ENCODE results near the gene PKD2.

Gene PKD2

DNA sequence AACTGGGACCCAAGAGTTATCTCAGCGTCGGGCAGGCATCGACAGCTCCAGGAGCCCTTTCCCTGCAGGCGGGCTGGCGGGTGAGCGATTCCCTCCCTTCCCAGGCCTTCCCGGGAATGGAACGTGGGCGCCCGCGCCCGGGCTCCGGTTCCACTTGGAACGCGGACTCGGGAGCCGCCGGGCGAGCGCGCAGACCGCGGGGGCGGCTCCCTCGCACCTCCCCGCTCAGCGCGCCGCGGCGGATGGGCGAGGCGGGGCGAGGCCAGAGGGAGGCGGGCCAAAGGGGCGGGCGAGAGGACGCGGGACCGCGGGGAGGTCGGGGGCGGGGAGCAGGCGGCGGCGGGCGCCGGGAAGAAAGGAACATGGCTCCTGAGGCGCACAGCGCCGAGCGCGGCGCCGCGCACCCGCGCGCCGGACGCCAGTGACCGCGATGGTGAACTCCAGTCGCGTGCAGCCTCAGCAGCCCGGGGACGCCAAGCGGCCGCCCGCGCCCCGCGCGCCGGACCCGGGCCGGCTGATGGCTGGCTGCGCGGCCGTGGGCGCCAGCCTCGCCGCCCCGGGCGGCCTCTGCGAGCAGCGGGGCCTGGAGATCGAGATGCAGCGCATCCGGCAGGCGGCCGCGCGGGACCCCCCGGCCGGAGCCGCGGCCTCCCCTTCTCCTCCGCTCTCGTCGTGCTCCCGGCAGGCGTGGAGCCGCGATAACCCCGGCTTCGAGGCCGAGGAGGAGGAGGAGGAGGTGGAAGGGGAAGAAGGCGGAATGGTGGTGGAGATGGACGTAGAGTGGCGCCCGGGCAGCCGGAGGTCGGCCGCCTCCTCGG lies at the start of gene PKD2:
Gene PKD2, plus strand, starts transcription at position 332 of the 818 bp plus-strand sequence. Its CDS starts 99 bp downstream, at position 431.
- DNase-seq, result peak; percentile 81 to 86 (median 85)

DNA sequence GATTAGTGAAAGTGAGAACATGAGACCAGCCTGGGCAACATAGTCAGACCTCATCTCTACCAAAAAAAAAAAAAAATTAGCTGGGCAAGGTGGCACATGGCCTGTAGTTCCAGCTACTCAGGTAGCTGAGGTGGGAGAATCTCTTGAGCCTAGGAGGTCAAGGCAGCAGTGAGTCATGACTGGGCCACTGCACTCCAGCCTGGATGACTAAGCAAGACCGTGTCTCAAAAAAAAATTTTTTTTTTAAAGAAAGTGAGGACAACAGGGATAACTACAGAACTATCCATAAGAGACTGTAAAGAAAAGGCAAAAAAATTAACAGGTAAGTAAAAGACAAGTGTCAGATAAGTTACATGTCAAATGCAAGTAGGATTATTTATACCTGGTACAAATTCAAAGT lies 45.4 kb upstream of the PKD2 start:
- no peak for DNase-seq

DNA sequence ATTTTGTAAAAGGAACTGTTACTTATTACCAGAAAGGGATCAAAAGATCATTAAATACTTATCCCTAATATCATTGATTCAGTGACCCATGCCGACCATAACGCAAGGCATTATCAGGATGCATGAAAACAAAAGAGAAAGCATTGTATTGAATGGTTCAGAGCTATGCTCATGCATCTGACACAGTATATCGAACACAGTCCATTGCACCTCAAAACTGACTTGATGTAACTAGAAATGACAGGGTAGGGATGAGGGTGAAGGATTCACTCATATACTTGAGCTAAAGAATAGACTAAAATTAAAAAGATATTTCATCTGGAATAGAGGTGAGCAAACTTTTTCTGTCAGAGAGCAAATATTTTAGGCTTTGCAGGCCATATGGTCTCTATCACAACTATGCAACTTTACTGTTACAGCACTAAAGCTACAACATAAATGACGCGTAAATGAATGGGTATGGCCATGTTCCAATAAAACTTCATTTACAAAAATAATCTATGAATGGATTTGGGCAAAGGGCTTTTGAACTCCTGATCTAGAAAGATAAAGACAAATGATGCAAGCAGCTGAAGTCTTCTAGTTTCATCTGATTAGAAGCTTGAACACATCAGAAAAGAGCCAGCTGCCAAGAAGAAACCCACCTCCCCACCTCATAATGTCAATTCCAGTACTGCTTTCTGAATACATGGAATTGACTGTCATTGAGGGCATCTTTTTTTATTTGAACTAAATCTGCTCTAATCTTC lies 44.9 kb upstream of the PKD2 start:
- no peak for DNase-seq

DNA sequence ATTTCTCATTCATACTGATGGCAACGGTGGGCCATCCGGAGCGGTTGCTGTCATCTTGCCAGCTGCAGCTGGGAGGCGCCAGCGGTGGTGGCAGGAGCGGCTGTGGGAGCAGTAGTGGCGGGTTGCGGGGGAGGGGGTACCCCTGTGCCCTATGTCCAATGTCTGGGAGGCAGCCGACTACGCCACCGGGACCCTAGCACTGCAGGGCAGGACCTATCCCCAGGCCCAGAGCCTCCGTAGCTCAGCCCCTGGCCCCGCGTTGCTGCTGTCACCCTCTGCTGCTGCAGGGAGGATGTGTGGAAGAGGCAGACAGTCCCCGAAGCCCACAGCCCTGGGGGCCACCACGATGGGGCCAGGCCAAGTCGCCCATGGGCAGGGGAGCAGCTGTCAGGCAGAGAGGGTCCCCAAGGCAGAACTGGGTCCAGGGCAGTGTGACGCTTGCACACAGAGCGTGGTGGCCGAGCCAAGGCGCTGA lies 41.9 kb upstream of the PKD2 start:
- no peak for DNase-seq

DNA sequence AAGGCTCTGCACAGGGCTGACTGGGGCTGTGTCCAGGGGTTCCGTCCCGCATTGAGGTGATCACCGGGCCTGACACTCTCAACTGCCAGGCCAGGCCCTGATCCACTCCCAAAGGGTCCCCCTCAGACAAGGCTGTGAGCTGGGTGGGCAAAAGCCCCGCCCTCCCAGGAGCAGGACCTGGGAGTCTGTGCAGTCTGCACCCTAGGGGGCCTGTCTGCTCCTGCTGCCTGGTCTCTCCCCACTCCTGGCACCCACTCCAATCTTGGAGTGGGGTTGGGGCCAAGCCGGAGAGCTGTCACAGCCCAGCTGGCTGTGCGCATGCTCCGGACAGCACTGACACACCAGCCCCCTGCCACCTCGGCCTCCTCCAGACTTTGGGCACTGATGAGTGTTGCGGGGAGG lies 41.3 kb upstream of the PKD2 start:
- DNase-seq, result no peak

DNA sequence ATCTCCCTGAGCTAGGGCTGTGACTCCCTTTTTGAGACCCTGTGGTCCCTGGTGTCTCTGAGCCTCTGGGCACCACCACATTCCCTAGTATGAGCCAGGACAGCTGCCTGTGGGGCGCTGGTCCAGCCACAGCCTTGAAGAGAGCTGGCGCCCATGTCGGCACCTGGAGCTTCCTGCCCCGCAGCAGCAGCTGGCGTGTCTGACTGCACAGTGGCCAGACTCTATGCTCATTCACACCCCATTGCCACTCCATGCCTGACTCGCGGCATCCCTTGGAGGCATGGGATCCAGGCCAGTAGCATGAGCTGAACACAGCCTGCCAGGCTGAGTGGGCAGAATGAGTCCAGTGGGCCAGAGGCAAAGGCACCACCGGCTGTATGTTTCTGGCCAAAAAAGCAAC lies 40.2 kb upstream of the PKD2 start:
- no peak for DNase-seq

GRCh38 chr4:87970121-87970520 lies 37.3 kb upstream of the PKD2 start:
- DNase-seq, result no peak

DNA sequence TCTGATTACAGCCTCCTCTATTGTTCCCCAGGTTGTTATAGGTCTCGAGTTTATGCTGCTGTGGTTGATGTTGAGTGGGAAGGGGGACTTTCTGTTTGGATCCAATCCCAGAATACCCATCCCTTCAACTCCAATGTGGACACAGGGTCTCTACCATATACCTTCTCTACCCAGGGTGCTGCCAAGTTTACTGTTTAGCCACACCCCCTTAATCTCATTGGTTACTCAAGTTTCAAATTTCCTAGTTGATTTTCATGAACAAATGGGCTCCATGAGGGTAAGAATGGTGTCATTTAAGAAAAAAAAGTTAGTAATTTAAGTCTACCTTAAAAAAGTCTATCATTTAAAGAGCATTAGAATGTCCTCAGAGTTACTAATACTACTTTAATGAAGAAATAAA lies 35.6 kb upstream of the PKD2 start:
- no peak for DNase-seq

DNA sequence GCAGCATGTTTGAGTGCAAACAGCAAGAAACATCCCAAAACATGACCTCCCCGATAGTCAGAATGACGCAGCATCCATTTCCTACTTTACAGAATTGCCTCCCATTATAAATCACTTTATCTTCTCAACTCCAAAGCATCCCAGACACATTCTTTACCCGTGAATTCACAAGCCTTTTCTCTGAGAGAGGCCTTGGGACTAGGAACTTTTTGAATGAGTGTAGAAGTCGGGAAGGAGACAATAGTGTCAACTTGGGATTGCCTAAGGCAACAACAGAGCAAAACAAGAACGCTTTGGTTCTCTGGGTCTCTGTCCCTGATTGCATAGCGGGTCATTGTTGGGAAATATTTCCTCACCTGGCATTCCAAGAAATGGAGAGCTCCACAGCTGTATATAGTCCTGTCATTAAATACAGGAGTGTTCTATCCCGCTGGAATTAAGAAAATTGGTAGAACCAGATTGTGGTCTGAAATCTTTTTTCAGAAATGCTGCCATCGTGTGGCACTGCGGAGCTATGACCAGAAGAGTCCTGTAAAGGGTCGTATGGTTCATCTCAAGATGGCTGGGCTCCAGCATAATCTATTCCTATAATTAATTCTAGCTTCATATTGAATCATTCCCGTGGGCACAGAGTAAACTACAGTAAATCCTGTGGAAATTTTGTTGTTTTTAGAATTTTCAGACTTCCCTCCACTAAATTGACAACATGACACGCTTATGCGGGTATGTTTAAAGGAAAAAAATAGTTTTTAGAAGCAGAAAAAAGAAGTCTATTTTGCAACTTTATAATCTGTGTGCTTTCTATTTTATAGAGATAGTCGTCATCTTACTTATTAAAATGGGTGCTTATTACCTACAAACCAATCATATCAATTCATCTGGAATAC lies 33.9 kb upstream of the PKD2 start:
- peak; percentile 53 to 78 (median 70) for DNase-seq

GRCh38 chr4:87974856-87975462 lies 32.5 kb upstream of the PKD2 start:
- no peak for DNase-seq

DNA sequence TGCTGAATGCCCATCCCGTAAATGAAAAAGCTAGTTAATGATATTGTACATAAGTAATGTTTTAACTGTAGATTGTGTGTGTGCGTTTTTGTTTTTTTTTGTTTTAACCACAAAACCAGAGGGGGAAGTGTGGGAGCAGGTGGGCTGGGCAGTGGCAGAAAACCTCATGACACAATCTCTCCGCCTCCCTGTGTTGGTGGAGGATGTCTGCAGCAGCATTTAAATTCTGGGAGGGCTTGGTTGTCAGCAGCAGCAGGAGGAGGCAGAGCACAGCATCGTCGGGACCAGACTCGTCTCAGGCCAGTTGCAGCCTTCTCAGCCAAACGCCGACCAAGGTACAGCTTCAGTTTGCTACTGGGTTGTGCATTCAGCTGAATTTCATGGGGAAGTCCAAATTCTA lies 32.0 kb upstream of the PKD2 start, which contains the start of gene SPP1:
Gene SPP1, plus strand, starts transcription at position 249 of the 400 bp plus-strand sequence. CDS start 1,182 bp downstream, outside the sequence.
- peak in 2 of 3 experiments; percentile 10 to 34 for DNase-seq

DNA sequence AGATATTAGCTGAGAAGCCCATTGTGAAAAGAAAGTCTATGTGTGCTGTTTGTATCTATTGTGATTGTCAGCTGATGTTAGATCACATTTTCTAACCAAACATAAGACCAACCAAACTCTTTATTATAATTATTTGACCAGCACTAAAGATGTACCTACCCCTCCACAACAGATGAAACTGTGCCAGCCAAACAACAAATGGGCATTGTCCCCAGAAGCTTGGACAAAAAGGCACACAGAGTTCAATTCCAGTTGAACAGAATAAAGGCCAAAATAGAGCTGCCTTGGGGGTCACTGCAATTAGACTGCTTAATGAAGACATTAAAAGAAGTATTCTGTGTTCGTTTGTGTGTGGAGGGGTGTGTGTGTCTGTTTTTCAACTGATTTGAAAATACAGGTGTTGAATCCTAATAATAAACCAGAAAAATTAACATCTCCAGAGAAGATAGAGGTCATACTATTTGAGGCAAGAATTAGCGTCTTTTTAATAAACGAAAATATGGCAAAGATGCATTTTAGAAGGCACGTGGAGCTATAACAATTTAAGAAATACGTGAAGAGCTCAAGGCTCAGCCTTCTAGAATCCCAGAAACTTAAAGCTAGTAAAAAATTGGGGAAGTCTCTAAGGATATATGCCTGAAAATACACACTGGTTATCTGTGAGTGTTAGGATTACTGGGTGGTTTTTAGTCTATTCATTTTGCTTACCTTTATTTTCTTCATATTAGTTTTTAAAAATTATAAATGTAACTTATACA lies 29.7 kb upstream of the PKD2 start:
- DNase-seq, result no peak

GRCh38 chr4:87978681-87979080 lies 28.8 kb upstream of the PKD2 start:
- no peak for DNase-seq

DNA sequence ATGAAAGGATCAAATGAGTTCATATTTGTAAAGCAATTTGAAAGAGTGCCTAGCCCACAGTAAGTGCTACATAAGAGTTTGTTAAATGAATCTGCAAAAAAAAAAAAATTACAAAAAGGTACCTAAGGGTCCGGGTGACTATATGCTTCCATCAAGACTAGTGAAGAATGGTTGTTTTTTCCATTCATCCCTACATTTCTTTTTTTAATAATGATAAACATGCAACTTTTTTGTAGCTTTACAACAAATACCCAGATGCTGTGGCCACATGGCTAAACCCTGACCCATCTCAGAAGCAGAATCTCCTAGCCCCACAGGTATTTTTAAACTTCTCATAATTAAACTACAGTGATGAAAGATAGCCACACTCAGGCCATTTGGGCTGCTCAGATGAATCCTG lies 27.6 kb upstream of the PKD2 start:
- no peak for DNase-seq

- DNase-seq, result no peak
Measured at GRCh38 chr4:87981486-87981885, 25.9 kb upstream of the PKD2 start.

DNA sequence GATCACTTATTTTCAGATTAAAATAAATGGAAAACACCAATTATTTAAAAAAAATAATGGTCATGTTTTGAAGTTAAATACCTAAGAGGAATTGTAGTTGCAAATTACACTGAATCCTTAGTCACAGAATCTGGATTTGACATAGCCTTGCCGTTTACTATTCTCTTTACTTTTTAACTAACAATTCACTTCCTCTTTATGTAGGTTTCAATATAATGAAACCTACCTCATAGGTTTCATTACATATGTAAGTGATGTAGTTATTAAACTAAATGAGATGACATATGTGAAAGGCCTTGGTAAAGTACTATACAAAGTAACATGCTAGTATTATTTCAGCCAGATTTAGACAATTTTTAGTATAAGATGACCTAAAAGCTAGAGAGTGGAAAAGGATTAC lies 25.4 kb upstream of the PKD2 start:
- no peak for DNase-seq

- no peak for DNase-seq
Measured at GRCh38 chr4:87982446-87983010, 24.9 kb upstream of the PKD2 start.

DNA sequence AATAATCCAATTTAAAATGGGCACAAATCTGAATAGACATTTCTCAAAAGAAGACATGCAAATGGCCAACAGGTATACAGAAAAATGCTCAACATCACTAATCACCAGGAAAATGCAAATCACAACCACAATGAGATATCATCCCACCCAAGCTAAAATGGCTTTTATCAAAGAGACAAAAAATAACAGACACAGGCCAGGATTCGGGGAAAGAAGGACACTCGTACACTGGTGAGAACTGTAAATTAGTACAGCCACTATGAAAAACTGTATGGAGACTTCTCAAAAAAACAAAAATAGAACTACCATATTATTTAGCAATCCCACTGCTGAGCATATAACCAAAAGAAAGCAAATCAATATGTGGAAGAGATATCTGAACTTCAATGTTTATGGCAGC lies 23.4 kb upstream of the PKD2 start:
- no peak for DNase-seq

GRCh38 chr4:87985097-87985886 lies 22.1 kb upstream of the PKD2 start:
- peak; percentile 16 to 69 (median 37) for DNase-seq

DNA sequence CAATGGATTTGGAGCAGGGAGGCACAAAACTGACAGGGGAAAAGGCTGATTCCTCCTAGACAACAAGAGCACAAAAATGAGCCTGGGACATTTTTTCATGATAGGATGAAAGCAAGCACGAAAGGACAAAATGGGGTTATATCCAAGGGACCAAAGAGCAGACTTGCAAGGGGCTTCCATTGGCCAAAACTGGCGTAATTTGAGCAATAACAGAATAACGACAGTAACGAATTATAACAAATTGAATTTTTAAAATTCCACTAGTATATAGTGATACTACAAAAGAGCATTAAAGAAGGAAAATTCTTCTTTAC lies 21.6 kb upstream of the PKD2 start:
- no peak for DNase-seq

- DNase-seq, result no peak
Measured at GRCh38 chr4:87986508-87986907, 20.9 kb upstream of the PKD2 start.

All from NCI-H1417 (cell line).